GM21390 (cell line): Measurements from ENCODE around the gene SESN1.

Experiments
- ATAC-seq: cut with Tn5 transposase; IDR thresholded peaks from one replicate; pipeline ENCODE4 v1.9.1; 2021; ENCODE audit not compliant: unreplicated experiment

SESN1 gene

DNA sequence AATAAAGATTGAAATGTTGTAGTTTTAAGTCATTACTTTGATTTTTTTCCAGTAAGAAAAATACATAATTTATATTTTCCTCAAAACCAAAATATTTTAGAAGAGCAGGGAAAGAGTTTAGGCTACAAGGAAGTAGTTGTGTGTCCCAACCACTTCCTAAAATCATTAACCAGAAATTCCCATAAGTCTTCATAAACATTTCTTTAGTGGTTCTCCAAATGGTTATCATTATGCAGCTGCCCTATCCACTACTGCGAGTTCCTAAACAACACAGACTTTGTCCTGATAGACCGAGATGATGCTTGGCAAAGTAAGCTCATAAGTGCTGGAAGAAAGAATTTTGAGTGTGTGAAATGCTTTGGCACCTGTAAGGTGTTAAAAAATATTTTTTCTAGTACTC, 152.8 kb downstream of the SESN1 start:
- no peak for ATAC-seq

DNA sequence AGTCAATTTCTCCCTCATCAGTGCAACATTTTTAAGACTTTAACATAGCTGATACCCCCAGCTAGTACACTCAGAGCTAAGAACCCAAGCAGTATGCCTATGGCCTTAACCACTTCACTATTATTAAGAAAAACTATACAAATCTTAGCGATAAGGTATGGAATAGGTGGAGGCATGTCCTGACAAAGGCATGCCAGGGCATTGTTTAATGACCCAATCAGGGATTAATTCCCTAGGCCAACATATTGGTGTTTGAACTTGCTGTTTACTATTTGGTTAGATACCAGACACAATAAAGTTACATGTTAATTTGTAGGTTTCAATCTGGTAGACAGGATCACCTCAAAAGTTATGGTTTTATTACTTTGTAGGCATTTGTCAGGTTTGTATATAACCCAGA, 153.4 kb downstream of the SESN1 start:
- no peak for ATAC-seq

DNA sequence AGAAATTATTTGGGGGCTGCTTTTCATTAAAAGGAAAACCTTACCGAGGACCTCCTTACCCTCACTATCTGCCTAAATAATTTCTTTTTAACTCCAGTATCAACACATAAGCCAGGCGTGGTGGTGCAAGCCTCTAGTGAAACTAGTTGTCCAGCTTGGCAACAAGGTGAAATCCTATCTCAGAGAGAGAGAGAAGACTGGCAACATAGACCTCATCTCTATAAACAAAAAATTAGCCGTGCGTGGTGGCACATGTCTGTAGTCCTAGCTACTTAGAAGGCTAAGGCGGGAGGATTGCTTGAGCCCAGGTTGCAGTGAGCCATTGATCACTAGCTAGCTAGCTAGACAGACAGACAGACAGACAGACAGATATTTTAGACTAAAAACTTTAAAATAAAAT, 153.9 kb downstream of the SESN1 start:
- no peak for ATAC-seq

DNA sequence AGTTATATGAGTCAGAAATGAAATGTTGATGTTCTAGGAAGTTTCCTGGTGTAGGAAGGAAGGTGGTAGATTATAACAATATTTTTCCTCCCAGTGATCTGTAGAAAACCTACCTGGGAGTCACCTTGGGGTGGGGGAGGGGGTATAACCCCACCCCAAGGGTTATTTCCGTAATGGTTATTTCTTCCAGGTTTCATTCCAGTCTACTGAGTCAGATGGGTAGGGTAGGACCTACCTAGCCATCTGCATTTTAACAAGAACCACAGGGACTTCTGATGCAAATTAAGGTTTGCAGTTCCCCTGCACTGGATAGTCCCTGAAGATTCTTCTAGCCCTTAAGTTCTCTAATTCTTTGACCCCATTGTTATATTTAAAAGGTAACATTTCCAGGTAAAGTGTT, 157.5 kb downstream of the SESN1 start:
- ATAC-seq: no peak
